Erythroblast (primary cell): Measurements from ENCODE around the gene SLC22A23.

Experiments used
- DNase-seq, 2 experiments: peaks; one replicate each; lab custom pipeline; 2025; lab: John Stamatoyannopoulos, UW
- GATA1 ChIP-seq: IDR thresholded peaks from 2 replicates; pipeline ENCODE4 v1.6.1; 2011; ENCODE audit warnings: low read depth, mild to moderate bottlenecking, control low read depth, low read length, moderate library complexity
- POLR2A ChIP-seq: IDR thresholded peaks from 2 replicates; pipeline ENCODE4 v1.6.1; 2011; ENCODE audit warnings: mild to moderate bottlenecking, low read length

The SLC22A23 gene

DNA sequence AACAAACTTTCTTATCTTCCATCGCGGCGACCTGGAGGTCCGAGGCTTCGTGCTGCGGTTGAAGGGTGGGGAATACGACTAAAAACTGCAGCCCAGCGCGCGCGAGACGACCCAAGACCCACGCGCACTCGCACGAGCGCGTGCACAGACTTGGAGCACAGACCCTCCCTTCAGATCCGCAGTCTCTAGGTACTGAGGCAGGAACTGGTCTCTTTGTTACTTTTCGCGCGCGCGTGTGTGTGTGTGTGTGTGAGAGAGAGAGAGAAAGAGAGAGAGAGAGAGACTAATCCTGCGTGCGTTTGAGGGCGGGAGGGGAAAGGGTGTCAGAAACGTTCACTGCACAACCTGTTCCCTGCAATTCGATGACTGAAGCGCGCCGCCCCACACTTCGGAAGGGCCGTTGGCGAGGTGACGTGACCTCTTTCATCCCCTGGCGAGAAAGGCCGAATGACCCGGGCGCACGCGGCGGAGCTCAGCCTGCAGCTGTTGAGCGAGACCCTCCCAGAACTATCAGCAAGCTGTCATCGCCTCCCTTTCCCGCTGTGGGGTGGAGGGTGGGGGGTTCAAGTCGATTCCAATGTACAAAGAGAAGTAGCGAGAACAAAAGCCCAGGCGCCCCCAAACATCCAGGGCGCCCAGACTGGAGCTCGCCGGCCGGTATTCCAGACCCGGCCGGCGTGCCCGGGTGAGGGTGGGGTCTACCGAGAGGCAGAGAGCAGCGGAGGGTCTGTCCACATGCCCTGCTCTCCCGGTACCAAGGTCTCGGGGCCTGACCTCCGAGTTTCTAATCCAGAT is 227.9 kb downstream of the SLC22A23 start:
- DNase-seq: peak in 1 of 2 experiments; percentile 20
- no peak for TF ChIP-seq GATA1

DNA sequence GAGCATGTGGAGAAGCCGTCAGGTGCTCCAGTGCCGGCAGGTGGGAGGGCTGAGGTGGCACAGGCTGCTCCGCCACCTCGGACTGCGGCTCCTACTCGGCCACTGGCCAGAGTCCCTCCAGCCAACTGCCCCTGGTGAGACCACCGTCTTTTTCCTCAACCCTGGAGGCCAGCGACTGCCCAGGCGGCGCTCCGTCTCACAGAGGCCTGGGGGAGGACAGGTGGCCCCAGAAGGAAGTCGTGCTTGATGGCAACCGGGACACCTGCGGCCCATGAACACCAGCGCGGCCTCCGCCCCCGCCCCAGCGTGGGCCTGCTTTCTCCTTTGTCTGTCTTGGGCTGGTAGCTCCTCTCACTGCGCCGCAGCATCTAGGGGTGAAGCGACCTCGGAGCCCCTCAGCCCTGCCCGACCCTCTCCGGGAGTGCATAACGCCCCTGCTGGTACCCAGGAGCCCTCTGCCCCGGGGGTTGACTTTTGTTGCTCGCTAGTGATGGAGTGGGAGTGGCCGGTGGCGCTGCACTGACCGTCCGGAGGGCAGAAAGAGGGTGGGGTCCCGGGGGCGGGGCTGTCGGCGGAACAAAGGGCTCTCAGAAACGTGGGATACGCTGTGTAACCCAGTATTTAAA is 228.7 kb downstream of the SLC22A23 start:
- no peak for DNase-seq
- TF ChIP-seq GATA1 (no peak), POLR2A (no peak)

DNA sequence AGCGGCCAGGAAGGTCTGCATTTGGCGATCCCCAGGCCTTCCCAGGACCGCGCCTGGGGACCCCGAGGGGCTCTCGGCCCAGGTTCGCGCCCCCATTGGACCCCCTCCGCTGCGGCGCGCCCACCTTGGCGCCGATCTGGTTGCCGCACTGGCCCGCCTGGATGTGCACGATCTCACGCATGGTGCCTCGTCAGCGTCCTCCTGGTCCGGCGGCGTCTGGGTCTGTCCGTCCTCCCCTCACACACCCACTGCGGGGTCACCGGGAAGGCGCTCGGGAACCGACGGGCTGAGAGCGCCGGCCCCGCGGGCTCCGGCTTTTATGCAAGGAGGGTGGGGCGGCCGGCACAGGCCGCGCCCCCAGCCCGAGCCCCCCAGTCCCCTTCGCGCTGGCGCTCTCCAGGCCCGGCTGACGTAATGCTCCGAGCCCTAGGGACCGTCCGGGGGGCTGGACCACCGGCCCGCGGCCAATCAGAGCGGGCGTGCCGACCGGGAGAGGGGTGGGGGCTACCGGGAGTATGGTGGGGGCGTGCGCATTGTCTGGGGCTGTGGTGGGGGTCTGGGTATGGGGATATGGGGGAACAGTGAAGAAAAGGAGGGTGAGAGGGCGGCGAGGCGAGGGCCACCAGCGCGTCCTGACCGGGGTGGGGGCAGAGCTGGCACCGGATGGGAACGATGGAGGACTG is 229.3 kb downstream of the SLC22A23 start, which contains the start of gene TUBB2B:
TUBB2B (minus strand) TSS at position 291 of the 683 bp plus-strand sequence; CDS start at position 181, 110 bp downstream.
- no peak for DNase-seq

DNA sequence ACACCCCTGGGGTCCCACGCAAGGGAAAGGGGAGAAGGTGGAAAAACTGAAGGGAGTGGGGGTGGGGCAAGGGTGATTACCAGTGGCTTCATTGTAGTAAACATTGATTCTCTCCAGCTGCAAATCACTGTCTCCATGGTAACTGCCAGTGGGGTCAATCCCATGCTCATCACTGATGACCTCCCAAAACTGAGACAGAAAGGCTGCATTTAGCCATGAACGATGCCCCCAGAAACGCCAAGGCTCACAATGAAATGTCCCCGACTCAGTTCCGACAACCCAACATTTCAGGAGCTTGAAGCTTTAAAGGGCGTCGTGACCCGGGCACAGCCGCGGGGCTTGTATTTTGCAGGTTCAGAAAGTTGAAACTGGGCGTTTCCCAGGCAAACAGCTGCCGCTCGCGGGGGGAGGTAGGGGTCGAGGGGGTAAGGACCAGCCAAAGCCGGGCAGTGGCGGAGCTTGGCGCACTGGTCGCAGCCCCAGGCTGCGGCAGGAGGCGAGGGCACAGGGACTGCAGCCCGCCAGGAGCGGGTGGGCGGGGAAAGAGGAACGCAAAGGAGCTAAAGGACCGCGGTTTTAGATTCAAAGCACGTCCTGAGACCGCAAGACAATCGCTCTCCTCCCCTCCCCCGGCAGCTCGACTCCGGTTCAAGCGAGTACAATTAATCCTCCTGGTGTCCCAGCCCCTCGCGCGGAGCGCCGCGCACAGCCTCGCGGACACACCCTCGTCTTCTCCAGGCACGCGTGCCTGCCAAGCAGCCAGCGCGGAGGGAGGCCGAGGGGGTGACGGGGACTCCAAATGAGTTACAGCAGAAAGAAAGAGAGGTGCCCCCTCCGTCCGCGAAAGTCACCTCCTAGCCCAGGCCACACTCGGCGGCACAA is 230.1 kb downstream of the SLC22A23 start:
- DNase-seq: peak; percentile 27
- no peak for TF ChIP-seq POLR2A
- no peak for TF ChIP-seq GATA1

More for the DNA sequence above, 229.3 kb downstream of the SLC22A23 start, which contains the start of gene TUBB2B:
- TF ChIP-seq POLR2A (no peak), GATA1 (no peak)

DNA sequence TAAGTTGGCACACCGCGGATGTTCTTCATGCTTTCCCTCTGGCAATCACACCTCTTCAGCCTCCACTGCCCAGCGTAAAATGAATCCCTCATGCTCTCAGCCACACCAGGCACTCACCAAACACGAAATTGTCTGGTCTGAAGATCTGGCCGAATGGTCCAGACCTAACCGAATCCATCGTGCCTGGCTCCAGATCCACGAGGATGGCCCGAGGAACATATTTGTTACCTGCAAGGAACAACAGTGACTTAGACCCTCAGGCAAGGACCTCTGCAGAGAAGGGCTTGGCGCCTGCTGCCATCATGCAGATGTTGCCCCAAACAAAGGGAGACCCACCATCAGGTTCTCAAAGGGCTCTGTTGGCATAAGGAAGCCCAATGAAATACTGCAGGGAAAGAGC is 230.8 kb downstream of the SLC22A23 start:
- no peak for DNase-seq
- TF ChIP-seq POLR2A (no peak), GATA1 (no peak)

DNA sequence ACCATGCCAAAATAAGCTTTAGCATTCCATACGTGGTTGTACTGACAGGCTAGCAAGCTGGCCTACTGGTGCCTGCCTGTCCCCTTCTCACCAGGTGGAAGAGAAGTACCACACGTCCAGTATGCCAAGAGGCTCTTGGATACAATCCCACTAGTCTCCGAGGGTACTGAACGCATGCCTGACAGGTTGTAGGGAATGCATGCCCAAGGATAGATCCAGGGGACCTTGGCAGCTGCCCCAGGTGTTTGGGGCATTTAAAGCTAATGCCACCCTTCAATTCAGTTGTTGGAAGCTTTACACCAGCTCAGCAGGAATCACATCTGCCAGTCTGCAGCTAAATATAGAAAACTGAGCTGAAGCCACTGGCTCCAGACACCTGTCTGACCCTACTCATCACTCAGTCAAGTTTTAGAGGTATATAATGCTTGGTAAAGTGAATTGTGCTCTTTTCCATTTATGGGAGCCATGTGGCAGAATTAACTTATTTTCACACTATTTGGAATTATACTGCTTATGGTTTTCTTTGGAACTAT is 234.3 kb downstream of the SLC22A23 start:
- no peak for DNase-seq
- TF ChIP-seq GATA1: no peak
- no peak for TF ChIP-seq POLR2A

DNA sequence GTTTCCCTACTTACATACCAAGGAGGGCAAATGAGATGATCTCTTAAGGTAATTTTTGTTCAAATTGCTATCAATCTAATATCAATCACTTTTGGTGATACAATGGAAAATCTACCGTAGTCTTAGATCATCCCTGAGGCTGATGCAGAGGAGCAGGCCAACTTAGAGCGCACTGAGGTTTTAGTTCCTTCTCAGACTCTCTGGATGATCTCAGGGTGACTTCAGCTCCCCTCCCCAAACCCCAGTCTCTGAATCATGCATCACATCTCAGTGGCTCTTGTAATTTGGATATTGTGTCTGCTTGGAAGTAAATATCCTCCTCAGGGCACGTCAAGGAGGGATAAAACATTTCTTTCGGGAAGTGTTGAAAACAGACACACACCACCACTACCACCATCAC is 235.3 kb downstream of the SLC22A23 start:
- no peak for TF ChIP-seq GATA1
- TF ChIP-seq POLR2A: no peak
- DNase-seq: no peak

DNA sequence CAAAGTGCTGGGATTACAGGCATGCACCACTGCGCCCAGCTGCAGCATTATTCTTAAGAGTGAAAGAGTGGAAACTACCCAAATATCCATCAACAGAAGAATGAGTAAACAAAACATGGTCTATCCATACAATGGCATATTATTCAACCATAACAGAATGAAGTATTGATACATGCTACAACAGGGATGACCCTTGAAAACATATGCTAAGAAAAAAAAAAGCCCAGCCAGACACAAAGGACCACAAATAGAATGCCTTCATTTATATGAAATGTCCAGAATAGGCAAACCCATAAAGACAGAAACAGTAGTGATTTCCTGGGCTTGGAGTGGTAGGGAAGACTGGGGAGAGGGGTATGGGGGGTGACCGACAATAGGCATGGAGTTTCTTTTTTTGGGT is 236.5 kb downstream of the SLC22A23 start:
- DNase-seq: no peak
- no peak for TF ChIP-seq GATA1
- TF ChIP-seq POLR2A: no peak
